ENCODE results near the gene TNFSF8. TPM values are rescaled to one million over a fixed set of nuclear protein-coding genes. Genes with fewer than 3 reads are reported as not detected.

Gene TNFSF8
- total RNA-seq, 4 donors from 2014 or later = 0.51 to 1.5 (median 1.1) TPM

DNA sequence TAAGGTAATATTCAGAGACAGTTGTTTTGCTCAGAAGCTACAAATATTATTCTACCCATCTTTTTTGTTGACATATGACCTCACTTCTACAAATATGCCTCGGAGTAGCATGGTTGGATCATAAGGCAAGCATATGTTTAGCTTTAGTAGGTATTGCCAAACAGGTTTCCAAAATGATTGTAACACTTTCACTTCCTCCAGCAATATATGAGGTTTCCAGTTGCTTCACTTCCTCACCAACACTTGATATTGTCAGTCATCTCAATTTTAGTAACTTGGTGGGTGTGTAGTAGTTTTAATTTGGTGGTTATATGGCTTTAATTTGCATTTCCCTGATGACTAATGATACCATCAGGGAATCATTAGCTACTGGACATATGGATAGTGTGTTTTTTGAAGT lies 46.7 kb downstream of the TNFSF8 start:
- TF ChIP-seq POLR2A (IDR thresholded peaks at IDR 0.05) = no peak
- TF ChIP-seq, protein P1, sequence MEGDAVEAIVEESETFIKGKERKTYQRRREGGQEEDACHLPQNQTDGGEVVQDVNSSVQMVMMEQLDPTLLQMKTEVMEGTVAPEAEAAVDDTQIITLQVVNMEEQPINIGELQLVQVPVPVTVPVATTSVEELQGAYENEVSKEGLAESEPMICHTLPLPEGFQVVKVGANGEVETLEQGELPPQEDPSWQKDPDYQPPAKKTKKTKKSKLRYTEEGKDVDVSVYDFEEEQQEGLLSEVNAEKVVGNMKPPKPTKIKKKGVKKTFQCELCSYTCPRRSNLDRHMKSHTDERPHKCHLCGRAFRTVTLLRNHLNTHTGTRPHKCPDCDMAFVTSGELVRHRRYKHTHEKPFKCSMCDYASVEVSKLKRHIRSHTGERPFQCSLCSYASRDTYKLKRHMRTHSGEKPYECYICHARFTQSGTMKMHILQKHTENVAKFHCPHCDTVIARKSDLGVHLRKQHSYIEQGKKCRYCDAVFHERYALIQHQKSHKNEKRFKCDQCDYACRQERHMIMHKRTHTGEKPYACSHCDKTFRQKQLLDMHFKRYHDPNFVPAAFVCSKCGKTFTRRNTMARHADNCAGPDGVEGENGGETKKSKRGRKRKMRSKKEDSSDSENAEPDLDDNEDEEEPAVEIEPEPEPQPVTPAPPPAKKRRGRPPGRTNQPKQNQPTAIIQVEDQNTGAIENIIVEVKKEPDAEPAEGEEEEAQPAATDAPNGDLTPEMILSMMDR (IDR thresholded peaks at IDR 0.05) = no peak
- intact Hi-C loops (cut with DNase I; ENCODE audit: low total_unique reads) = no loop called here
- H3K36me3 ChIP-seq = no peaks in the 10 kb centered on the region
- no peaks in the 10 kb centered on the region for H3K9me3 ChIP-seq
- no peaks in the 10 kb centered on the region for H3K4me1 ChIP-seq
- no peak overlapping the region for H3K27ac ChIP-seq
- H3K27me3 ChIP-seq = no peaks in the 10 kb centered on the region
- no peak overlapping the region for H3K4me3 ChIP-seq
- DNase-seq = no peak

- H3K27ac ChIP-seq = no peak overlapping the region
- TF ChIP-seq POLR2A (IDR thresholded peaks at IDR 0.05) = no peak
- TF ChIP-seq, protein P1 (IDR thresholded peaks at IDR 0.05) = no peak
- H3K4me3 ChIP-seq = no peak overlapping the region
- no peaks in the 10 kb centered on the region for H3K4me1 ChIP-seq
- no peaks in the 10 kb centered on the region for H3K27me3 ChIP-seq
- no peaks in the 10 kb centered on the region for H3K9me3 ChIP-seq
- no peaks in the 10 kb centered on the region for H3K36me3 ChIP-seq
- DNase-seq = no peak
- intact Hi-C loops (cut with DNase I; ENCODE audit: low total_unique reads) = no loop called here
These were observed 50.1 kb downstream of the TNFSF8 start for GRCh38 chr9:114880291-114880745.

GRCh38 chr9:114878879-114879564 lies 51.4 kb downstream of the TNFSF8 start:
- H3K27ac ChIP-seq = no peak overlapping the region
- H3K9me3 ChIP-seq = no peaks in the 10 kb centered on the region
- TF ChIP-seq POLR2A (IDR thresholded peaks at IDR 0.05) = no peak
- TF ChIP-seq, protein P1 (IDR thresholded peaks at IDR 0.05) = no peak
- H3K4me3 ChIP-seq = no peak overlapping the region
- intact Hi-C loops (cut with DNase I; ENCODE audit: low total_unique reads) = no loop called here
- H3K4me1 ChIP-seq = no peaks in the 10 kb centered on the region
- no peaks in the 10 kb centered on the region for H3K36me3 ChIP-seq
- DNase-seq = no peak
- no peaks in the 10 kb centered on the region for H3K27me3 ChIP-seq

- TF ChIP-seq POLR2A (IDR thresholded peaks at IDR 0.05) = no peak
- TF ChIP-seq, protein P1 (IDR thresholded peaks at IDR 0.05) = no peak
- Histone ChIP-seq H3K4me1 (no peaks in the 10 kb centered on the region), H3K27me3 (no peaks in the 10 kb centered on the region), H3K27ac (no peak overlapping the region), H3K4me3 (no peak overlapping the region), H3K36me3 (no peaks in the 10 kb centered on the region), H3K9me3 (no peaks in the 10 kb centered on the region)
- DNase-seq = no peak
- intact Hi-C loops (cut with DNase I; ENCODE audit: low total_unique reads) = no loop called here
These were observed 60.5 kb downstream of the TNFSF8 start for GRCh38 chr9:114869845-114870244.

DNA sequence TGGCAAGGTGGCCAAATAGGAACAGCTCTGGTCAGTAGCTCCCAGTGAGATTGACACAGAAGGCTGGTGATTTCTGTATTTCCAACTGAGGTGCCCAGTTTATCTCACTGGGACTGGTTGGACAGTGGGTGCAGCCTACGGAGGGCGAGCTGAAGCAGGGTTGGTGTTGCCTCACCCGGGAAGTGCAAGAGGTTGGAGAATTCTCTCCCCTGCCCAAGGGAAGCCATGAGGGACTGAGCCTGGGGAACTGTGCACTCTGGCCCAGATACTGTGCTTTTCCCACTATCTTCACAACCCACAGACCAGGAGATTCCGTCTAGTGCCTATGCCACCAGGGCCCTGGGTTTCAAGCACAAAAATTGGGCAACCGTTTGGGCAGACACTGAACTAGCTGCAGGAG lies 61.0 kb downstream of the TNFSF8 start:
- Histone ChIP-seq H3K36me3 (no peaks in the 10 kb centered on the region), H3K4me3 (no peak overlapping the region), H3K9me3 (no peaks in the 10 kb centered on the region), H3K27me3 (no peaks in the 10 kb centered on the region), H3K27ac (no peak overlapping the region), H3K4me1 (no peaks in the 10 kb centered on the region)
- no peak for TF ChIP-seq POLR2A (IDR thresholded peaks at IDR 0.05)
- TF ChIP-seq, protein P1 (IDR thresholded peaks at IDR 0.05) = no peak
- intact Hi-C loops (cut with DNase I; ENCODE audit: low total_unique reads) = no loop called here
- DNase-seq = no peak
